Activated CD4-positive, alpha-beta memory T cell treated with anti-CD3 and anti-CD28 coated beads, Interleukin-2, amount 10 ng/mL, durations not matched to agents 7 days and 5 days (primary cell): Measurements from ENCODE around the gene CDRT15L2. TPM values are rescaled to one million over a fixed set of nuclear protein-coding genes. Genes with fewer than 3 reads are reported as not detected.
"Not testable (repeated sequence)": the region's sequence is repeated elsewhere in the genome, so short reads cannot be mapped to it uniquely, and the experiment has no call there.

Source experiments
- CTCF ChIA-PET: fragments of 350-600 bp; sonication (Branson Sonifier 250); formaldehyde crosslinking; loops from one replicate; lab custom pipeline; 2021; ENCODE audit warnings: antibody characterized with exemption, inconsistent platforms; lab: Charles Lee
- POLR2A ChIA-PET: fragments of 350-600 bp; sonication (Branson Sonifier 250); formaldehyde crosslinking; loops from one replicate; lab custom pipeline; 2021; ENCODE audit warnings: antibody characterized with exemption; lab: Charles Lee
- DNase-seq: peaks from one replicate; pipeline ENCODE4 v3.0.0-alpha.2; 2020
- H3K27ac Mint-ChIP-seq: one replicate; pipeline ENCODE4 v1.8.0; 2021; ENCODE audit warnings: mild to moderate bottlenecking, mixed read lengths
- H3K27me3 Mint-ChIP-seq: one replicate; pipeline ENCODE4 v1.8.0; 2021; ENCODE audit warnings: mixed read lengths
- H3K36me3 Mint-ChIP-seq: one replicate; pipeline ENCODE4 v1.8.0; 2021; ENCODE audit warnings: low read depth, mixed read lengths
- H3K4me1 Mint-ChIP-seq: one replicate; pipeline ENCODE4 v1.8.0; 2021; ENCODE audit warnings: mixed read lengths
- H3K4me3 Mint-ChIP-seq: one replicate; pipeline ENCODE4 v1.8.0; 2021; ENCODE audit warnings: mild to moderate bottlenecking, mixed read lengths
- H3K9me3 Mint-ChIP-seq: one replicate; pipeline ENCODE4 v1.8.0; 2021; ENCODE audit warnings: mixed read lengths
- total RNA-seq, 2 experiments: library from RNA; stranded (reverse); gene quantifications; one replicate each; pipeline ENCODE4 v1.2.3, GENCODE V29; 2021

Gene CDRT15L2
- total RNA-seq, 2 experiments from 2014 or later, result not detected

- H3K4me3 Mint-ChIP-seq, CTCF ChIA-PET, H3K27me3 Mint-ChIP-seq, DNase-seq, H3K9me3 Mint-ChIP-seq, H3K36me3 Mint-ChIP-seq, POLR2A ChIA-PET, H3K4me1 Mint-ChIP-seq, H3K27ac Mint-ChIP-seq: not testable (repeated sequence)
Observed at GRCh38 chr17:20605568-20605967, 26.0 kb downstream of the CDRT15L2 start.

- H3K27me3 Mint-ChIP-seq, POLR2A ChIA-PET, H3K36me3 Mint-ChIP-seq, H3K4me3 Mint-ChIP-seq, H3K27ac Mint-ChIP-seq, H3K9me3 Mint-ChIP-seq, DNase-seq, CTCF ChIA-PET, H3K4me1 Mint-ChIP-seq: not testable (repeated sequence)
Observed at GRCh38 chr17:20609490-20609889, 30.0 kb downstream of the CDRT15L2 start.

GRCh38 chr17:20611309-20611708 lies 31.8 kb downstream of the CDRT15L2 start:
- DNase-seq, result no peak
- Mint-ChIP-seq H3K9me3 (no peaks in the 10 kb centered on the region), H3K27ac (no peak overlapping the region), H3K36me3 (no peaks in the 10 kb centered on the region), H3K27me3 (no peaks in the 10 kb centered on the region), H3K4me1 (no peaks in the 10 kb centered on the region), H3K4me3 (no peak overlapping the region)
- ChIA-PET CTCF (no interaction called here), POLR2A (no interaction called here)

- Mint-ChIP-seq H3K36me3 (no peaks in the 10 kb centered on the region), H3K4me1 (no peaks in the 10 kb centered on the region), H3K9me3 (no peaks in the 10 kb centered on the region), H3K4me3 (no peak overlapping the region), H3K27ac (no peak overlapping the region), H3K27me3 (no peaks in the 10 kb centered on the region)
- no peak for DNase-seq
- ChIA-PET POLR2A (no interaction called here), CTCF (no interaction called here)
Observed at GRCh38 chr17:20612635-20613034, 33.1 kb downstream of the CDRT15L2 start.

- Mint-ChIP-seq H3K36me3 (no peaks in the 10 kb centered on the region), H3K27me3 (no peaks in the 10 kb centered on the region), H3K4me3 (no peak overlapping the region), H3K27ac (no peak overlapping the region), H3K9me3 (no peaks in the 10 kb centered on the region), H3K4me1 (no peaks in the 10 kb centered on the region)
- ChIA-PET CTCF (no interaction called here), POLR2A (no interaction called here)
- no peak for DNase-seq
Observed at GRCh38 chr17:20613248-20613647, 33.7 kb downstream of the CDRT15L2 start.

- no peak overlapping the region for H3K27ac Mint-ChIP-seq
Observed at GRCh38 chr17:20613905-20614304, 34.4 kb downstream of the CDRT15L2 start.

GRCh38 chr17:20615461-20615860 lies 35.9 kb downstream of the CDRT15L2 start:
- DNase-seq, H3K9me3 Mint-ChIP-seq, H3K27ac Mint-ChIP-seq, POLR2A ChIA-PET, H3K27me3 Mint-ChIP-seq, H3K36me3 Mint-ChIP-seq, H3K4me3 Mint-ChIP-seq, CTCF ChIA-PET, H3K4me1 Mint-ChIP-seq: not testable (repeated sequence)

More at GRCh38 chr17:20613905-20614304, 34.4 kb downstream of the CDRT15L2 start:
- Mint-ChIP-seq H3K4me3 (no peak overlapping the region), H3K36me3 (no peaks in the 10 kb centered on the region), H3K9me3 (no peaks in the 10 kb centered on the region), H3K4me1 (no peaks in the 10 kb centered on the region), H3K27me3 (peaks cover 3% of the 10 kb centered on the region)
- DNase-seq, result no peak
- CTCF ChIA-PET, result no interaction called here
- POLR2A ChIA-PET, result no interaction called here

Other genes with a start within 250 kb of the CDRT15L2 start
- gene LGALS9B, start 112.2 kb upstream of the CDRT15L2 start, total RNA-seq, result not detected